ENCODE results near the gene FOXP1. TPM values are rescaled to one million over a fixed set of nuclear protein-coding genes. Genes with fewer than 3 reads are reported as not detected.

FOXP1 gene
- polyA plus RNA-seq, 1 donor from 2014 or later: 5.6 TPM

- no peaks in the 10 kb centered on the region for H3K79me2 ChIP-seq (replicated peaks; ENCODE audit: insufficient read depth, low read length)
- no peak overlapping the region for H3K4me3 ChIP-seq (ENCODE audit: low read length)
- no peaks in the 10 kb centered on the region for H3K9me3 ChIP-seq (ENCODE audit: low read length)
- H3K9ac ChIP-seq (ENCODE audit: low read length): no peak overlapping the region
- no peak overlapping the region for H3K4me2 ChIP-seq (ENCODE audit: low read length)
- no peaks in the 10 kb centered on the region for H3K27me3 ChIP-seq (ENCODE audit: insufficient read depth, low read depth, low read length)
- no peaks in the 10 kb centered on the region for H3K36me3 ChIP-seq (ENCODE audit: insufficient read depth, low read length)
- no peak overlapping the region for H2AFZ ChIP-seq (ENCODE audit: low read depth, low read length)
- no peaks in the 10 kb centered on the region for H4K20me1 ChIP-seq (ENCODE audit: insufficient read depth)
- H3F3A ChIP-seq (ENCODE audit: insufficient read depth, low read length, poor library complexity, severe bottlenecking): no peaks in the 10 kb centered on the region
- no peak for TF ChIP-seq EP300 (conservative IDR thresholded peaks at IDR 0.05; ENCODE audit: poor library complexity, severe bottlenecking)
- no peak for TF ChIP-seq POLR2AphosphoS5 (IDR thresholded peaks at IDR 0.05)
- TF ChIP-seq EZH2 (IDR thresholded peaks at IDR 0.05; ENCODE audit: borderline replicate concordance, insufficient read depth, low read length, poor library complexity, severe bottlenecking): no peak
- TF ChIP-seq, protein P1, sequence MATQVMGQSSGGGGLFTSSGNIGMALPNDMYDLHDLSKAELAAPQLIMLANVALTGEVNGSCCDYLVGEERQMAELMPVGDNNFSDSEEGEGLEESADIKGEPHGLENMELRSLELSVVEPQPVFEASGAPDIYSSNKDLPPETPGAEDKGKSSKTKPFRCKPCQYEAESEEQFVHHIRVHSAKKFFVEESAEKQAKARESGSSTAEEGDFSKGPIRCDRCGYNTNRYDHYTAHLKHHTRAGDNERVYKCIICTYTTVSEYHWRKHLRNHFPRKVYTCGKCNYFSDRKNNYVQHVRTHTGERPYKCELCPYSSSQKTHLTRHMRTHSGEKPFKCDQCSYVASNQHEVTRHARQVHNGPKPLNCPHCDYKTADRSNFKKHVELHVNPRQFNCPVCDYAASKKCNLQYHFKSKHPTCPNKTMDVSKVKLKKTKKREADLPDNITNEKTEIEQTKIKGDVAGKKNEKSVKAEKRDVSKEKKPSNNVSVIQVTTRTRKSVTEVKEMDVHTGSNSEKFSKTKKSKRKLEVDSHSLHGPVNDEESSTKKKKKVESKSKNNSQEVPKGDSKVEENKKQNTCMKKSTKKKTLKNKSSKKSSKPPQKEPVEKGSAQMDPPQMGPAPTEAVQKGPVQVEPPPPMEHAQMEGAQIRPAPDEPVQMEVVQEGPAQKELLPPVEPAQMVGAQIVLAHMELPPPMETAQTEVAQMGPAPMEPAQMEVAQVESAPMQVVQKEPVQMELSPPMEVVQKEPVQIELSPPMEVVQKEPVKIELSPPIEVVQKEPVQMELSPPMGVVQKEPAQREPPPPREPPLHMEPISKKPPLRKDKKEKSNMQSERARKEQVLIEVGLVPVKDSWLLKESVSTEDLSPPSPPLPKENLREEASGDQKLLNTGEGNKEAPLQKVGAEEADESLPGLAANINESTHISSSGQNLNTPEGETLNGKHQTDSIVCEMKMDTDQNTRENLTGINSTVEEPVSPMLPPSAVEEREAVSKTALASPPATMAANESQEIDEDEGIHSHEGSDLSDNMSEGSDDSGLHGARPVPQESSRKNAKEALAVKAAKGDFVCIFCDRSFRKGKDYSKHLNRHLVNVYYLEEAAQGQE (IDR thresholded peaks at IDR 0.05; ENCODE audit: borderline replicate concordance): no peak
- no peak for TF ChIP-seq CTCF (IDR thresholded peaks at IDR 0.05; ENCODE audit: poor library complexity, severe bottlenecking)
- no peak for TF ChIP-seq RAD21 (conservative IDR thresholded peaks at IDR 0.05)
- no peak for TF ChIP-seq MXI1 (conservative IDR thresholded peaks at IDR 0.05; ENCODE audit: poor library complexity, severe bottlenecking)
- TF ChIP-seq SMC3 (conservative IDR thresholded peaks at IDR 0.05; ENCODE audit: poor library complexity): no peak
- H3K9me2 ChIP-seq (ENCODE audit: insufficient read depth, low read length): no peaks in the 10 kb centered on the region
- no peak overlapping the region for H3K27ac ChIP-seq (ENCODE audit: low read length)
Observed at GRCh38 chr3:71451060-71451459, 132.5 kb downstream of the FOXP1 start.

DNA sequence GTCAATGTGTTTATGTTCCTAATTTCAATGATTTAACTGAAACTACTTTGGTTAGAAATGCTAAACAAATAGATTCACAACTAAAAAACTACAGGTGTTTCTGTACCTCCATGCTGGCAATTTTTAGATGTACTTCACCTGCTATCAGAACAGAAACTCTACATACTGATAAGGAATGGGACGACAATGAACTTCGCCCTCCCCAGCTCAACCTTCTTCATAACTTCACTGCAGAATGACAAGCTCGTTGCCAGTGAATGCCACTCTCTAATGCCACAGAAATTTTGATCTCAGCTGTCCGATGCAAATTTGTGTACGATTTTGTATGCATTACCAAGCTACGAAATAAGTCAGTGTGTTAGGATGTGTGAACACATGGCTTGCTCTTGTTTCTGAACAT, 133.4 kb downstream of the FOXP1 start:
- H3K79me2 ChIP-seq (replicated peaks; ENCODE audit: insufficient read depth, low read length): no peaks in the 10 kb centered on the region
- no peak overlapping the region for H3K27ac ChIP-seq (ENCODE audit: low read length)
- H4K20me1 ChIP-seq (ENCODE audit: insufficient read depth): no peaks in the 10 kb centered on the region
- no peaks in the 10 kb centered on the region for H3K9me2 ChIP-seq (ENCODE audit: insufficient read depth, low read length)
- H3F3A ChIP-seq (ENCODE audit: insufficient read depth, low read length, poor library complexity, severe bottlenecking): no peaks in the 10 kb centered on the region
- no peak overlapping the region for H2AFZ ChIP-seq (ENCODE audit: low read depth, low read length)
- no peak overlapping the region for H3K9ac ChIP-seq (ENCODE audit: low read length)
- no peak overlapping the region for H3K4me2 ChIP-seq (ENCODE audit: low read length)
- no peak overlapping the region for H3K4me3 ChIP-seq (ENCODE audit: low read length)
- H3K27me3 ChIP-seq (ENCODE audit: insufficient read depth, low read depth, low read length): no peaks in the 10 kb centered on the region
- TF ChIP-seq RAD21 (conservative IDR thresholded peaks at IDR 0.05) (no peak), CTCF (IDR thresholded peaks at IDR 0.05; ENCODE audit: poor library complexity, severe bottlenecking) (no peak), SMC3 (conservative IDR thresholded peaks at IDR 0.05; ENCODE audit: poor library complexity) (no peak)
- no peaks in the 10 kb centered on the region for H3K9me3 ChIP-seq (ENCODE audit: low read length)
- H3K36me3 ChIP-seq (ENCODE audit: insufficient read depth, low read length): no peaks in the 10 kb centered on the region
